OCI-LY1 (cell line): ENCODE measurements around the gene NTMT2.

Experiments
- CTCF ChIP-seq: fragments of 200-600 bp; sonication (generic), shearing (Covaris generic); IDR thresholded peaks from 2 replicates; pipeline ENCODE4 v1.5.1; 2017; ENCODE audit warnings: mild to moderate bottlenecking, antibody characterized with exemption, low read length, moderate library complexity, mixed read lengths
- EZH2 ChIP-seq: fragments of 200-600 bp; sonication (generic), shearing (Covaris generic); IDR thresholded peaks from 2 replicates; pipeline ENCODE4 v1.8.0; 2017; ENCODE audit warnings: borderline replicate concordance, mixed run types, mild to moderate bottlenecking, antibody characterized with exemption, low read length, moderate library complexity, mixed read lengths

DNA sequence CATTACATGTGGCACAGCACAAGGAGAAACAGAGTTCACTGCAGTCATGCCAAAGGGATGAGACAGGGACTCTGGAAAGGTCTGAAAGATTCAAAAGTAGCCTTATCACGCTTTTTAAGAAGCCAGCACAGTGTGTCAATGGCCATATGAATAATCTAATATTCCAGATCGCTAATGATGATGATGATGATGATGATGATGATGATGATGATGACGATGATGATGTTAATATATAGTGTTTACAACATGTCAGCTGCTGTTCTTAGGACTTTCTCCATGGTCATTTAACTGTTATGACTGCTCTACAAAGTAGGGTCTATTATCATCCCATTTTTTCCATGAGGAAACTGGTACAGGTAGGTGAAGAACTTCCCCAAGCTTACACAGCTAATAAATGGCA is 64.4 kb downstream of the NTMT2 start:
- no peak for TF ChIP-seq CTCF
- no peak for TF ChIP-seq EZH2
